GM18951 (cell line): ENCODE results near the gene VPS8.

ENCODE experiments used
- POLR2A ChIP-seq: IDR thresholded peaks from 4 replicates; pipeline ENCODE4 v1.6.1; 2011; ENCODE audit warnings: mild to moderate bottlenecking; ENCODE audit not compliant: insufficient read length, insufficient read depth; ENCODE audit errors: extremely low read depth
- in situ Hi-C: fragments of 300-500 bp; cut with MboI; formaldehyde crosslinking; loops from one replicate; pipeline ENCODE4 v1.12.0; 2022; ENCODE audit warnings: low sequenced_read_pairs, mixed read lengths, inconsistent platforms; ENCODE audit not compliant: unreplicated experiment

Gene VPS8

DNA sequence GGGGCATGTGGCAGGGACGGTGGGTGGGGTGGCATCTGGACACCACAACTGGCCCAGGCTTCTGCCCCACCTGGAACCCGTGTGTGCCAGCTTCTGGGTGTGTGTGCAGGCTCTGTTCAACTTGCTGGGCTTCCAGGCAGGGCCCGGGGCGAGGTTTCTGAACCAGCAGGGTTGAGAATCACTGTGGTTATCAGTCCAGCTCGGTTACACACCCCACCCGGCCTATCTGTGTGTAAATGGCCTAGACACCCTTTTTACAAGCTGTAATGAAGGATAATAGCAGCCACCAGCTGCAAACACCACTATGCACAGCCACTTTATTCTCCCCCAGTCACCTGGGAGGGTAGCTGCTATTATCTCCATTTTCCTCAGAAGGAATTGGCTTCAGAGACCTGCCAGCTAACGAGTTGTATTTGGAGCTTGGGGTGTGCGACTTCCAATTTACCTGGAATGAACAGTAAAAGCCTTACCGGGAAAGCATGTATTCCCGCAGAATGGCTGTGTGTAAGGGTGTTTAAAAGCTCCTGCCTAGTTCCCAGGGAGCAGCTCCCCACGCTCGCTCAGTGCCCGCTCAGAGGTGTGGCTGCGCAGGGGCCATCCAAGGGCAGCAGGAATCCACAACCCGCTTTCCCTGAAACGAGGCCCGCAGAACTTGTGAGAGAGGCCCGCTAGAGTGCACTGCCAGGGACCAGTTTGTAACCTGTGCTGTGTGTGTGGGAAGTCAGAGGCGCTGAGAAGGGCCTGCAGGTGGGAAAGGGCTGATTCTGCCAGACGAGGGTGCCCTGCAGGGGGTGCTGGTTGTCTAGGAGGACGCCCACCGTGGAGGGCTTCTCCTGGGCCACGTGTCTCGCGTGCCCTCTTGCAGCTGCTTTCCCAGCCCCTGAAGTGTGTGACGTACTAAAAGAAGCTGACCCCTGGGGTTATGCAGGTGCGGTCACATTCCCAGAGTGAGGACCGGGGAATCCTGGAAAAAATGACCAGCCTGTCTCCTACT is 257.4 kb downstream of the VPS8 start:
- in situ Hi-C loops: no loop called here
- TF ChIP-seq POLR2A: no peak

DNA sequence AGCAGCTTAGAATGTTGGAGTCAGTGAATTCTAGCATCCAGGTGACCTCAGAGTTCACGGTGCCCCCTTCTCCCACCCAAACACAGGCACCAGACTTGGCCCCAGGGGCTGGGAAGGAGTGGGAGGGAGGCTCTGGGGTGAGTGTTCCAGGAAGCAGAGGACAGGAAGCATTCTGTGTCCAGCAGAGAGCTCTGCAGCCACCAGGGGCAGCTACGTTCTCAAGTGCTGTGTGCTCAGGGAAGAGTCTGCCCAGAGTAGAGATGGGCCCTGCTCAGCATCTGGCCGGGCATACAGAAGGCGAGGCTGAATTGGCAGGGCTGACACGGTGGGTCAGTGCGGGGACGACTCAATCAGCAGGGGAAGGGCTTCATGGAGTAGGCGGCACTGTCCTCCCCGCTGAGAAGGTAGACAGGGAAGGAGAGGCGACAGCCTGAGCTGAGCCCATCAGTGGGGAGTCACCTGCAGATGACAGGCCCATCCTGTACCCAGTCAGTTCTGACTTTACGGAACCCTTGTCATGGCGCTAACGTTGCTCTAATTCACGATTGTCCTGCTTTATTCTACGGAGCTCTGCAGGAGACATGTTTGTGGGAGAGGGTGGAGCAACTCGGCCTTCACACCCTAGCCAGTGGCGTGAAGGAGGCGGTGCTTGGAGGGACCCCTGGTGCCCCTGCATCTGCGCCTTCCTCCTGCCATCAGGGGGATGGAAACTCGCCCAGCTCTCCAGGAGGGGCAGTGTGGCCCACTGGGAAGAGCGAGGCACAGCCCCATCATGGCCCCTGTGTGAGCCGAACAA is 258.7 kb downstream of the VPS8 start:
- no peak for TF ChIP-seq POLR2A
- in situ Hi-C loops: no loop called here

DNA sequence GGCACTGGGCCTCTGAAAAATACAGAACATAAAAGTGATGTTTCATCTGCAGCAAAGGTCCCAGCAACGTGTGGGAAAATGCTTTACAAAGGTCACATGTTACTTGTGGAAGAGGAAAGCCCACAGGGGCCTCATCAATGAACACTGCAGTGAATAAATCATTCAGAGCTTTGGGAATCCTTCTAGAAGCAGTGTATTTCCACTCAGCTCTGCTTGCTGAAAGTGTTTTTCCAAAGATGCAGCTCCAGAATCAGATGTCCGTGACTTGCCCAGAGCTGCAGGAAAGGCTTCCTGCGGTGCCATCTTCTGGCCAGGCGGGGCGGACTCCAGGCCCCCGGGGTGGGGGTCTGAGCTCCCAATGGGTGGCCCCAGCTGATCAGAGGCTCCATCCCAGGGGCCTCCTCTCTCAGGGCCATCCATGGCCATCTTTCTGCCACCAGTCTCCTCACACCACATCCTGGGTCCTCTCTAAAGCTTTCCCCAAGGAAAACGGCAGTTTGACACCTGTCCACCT is 259.4 kb downstream of the VPS8 start:
- TF ChIP-seq POLR2A: no peak
- in situ Hi-C loops: no loop called here

DNA sequence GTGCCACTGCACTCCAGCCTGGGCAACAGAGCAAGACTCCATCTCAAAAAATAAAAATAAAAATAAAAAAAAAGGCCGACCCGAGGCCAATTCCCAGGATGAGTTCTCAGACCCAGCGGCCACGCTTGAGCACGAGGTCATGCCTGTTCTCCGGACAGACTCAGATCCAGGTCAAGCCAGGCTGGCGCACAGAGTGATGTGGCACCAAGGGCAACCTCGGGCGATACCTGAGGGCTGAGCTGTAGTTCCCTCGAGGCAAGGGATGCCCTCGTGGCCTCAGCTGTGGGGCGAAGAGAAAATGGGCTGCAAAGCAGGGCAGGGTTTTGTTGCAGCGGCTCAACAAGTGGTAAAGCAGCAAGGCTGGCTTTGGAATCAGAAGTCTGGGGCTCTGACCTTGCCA is 263.6 kb downstream of the VPS8 start:
- in situ Hi-C loops: no loop called here
- no peak for TF ChIP-seq POLR2A

DNA sequence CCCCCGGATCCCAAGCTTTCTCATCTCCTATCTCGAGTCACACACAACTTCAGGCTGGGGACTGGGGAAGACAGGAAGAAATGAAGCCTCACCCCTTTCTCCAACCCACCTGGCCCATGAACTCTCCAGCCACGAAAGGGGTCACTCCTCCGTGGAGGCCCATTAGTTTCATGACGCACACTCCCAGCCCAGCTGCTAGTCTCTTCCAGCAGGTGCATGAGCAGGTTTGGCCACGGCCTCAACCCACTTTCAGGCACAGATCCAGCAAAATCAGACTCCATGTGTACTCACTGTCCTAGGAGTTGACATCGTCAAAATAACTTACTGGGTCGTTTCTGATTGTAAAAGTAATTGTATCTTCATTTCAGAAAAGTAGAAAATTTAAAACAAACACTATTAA is 264.3 kb downstream of the VPS8 start:
- no peak for TF ChIP-seq POLR2A
- in situ Hi-C loops: no loop called here

DNA sequence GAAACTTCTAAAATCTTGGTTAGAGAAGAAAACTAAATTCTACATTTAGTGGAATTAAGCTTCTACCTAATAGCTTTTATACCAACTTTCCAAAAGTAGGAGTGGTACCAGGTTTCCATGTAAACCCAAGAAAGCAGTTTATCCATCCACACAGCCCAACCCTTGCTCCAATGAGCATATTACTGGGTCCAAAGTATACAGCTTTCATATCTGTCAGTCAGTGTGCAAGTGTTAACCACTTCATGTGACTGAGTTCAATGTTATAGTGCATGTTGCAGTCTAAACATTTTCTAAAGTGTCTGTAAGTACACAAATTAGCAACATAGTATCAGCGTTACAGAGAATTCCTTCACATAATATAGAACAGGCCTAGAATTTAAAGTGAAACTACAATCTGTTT is 267.7 kb downstream of the VPS8 start:
- in situ Hi-C loops: no loop called here

DNA sequence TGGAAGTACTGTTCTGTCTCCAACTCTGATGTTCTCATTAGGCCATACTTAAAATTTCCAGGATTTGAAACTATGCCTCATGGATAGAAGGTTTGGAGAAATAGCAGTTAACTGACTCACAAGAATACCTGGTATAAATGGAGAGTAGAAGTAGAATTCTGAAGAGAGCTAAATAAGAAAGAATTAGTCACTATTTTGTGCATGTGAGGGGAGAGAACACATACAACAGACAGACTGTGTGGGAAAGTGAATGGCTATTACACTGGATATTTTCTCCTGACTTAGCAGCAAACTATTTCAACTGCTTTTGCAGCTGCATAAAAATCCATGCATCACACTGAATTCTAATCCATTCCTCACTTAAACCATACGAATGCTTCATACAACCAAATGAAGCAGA is 269.6 kb downstream of the VPS8 start:
- in situ Hi-C loops: no loop called here
- TF ChIP-seq POLR2A: no peak

More for the DNA sequence above, 267.7 kb downstream of the VPS8 start:
- TF ChIP-seq POLR2A: no peak

DNA sequence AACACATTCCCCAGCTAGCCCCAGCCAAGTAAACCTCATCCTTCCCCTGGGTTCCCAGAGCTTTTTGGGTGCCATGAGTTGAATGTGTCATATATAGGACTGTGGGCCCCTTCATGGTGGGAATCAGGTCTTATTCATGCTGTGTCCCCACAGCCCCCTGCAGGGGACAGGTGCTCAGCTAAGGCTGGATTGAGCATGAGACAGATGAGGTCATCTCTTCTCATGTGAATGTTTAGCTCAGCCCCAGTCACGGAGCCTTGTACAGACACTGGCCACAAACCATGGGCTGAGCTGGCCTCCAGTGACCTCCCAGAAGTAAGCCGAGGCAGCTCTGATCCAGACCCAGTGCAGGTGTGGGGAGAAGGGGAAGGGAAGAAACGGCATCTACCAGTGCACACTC is 270.2 kb downstream of the VPS8 start:
- in situ Hi-C loops: no loop called here

DNA sequence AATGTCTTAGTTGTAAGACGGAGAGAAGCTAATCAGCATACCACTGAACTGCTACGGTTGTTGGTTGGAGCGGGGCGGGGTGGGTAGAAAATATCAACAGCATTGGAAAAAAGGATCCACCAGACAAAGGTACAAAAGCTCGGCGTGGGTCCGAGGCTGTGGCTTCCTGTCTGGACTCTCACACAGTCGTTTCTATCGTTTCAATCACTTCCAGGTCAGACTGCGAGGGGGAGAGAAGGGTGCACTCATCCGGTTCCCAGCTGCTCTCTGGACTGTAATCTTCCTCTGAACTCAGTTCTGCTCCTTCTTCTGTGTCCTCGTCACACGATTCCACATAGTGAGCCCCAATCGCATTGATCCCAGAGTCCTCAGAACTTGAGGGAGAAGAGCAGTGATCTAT is 270.9 kb downstream of the VPS8 start:
- TF ChIP-seq POLR2A: no peak
- in situ Hi-C loops: no loop called here

More for the DNA sequence above, 270.2 kb downstream of the VPS8 start:
- TF ChIP-seq POLR2A: no peak

DNA sequence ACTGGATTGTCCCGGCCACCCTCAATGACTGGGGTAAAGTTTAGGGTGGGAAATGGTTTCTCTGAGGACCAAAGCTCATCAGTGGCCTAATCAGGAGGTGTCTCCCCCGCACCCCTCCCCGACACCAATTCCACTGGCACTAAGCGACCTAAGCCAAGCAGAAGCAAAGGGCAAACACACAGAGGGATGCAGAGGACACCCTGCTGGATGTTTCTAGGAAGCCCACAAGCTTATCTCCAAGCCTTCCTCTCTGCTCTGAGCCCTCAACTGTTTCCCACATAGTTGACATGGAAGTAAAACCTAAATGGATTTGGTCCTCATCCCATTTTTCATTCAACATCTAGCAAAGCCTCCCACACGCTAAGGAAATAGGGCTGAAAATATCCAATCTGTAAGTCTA is 272.4 kb downstream of the VPS8 start:
- TF ChIP-seq POLR2A: no peak
- in situ Hi-C loops: no loop called here

DNA sequence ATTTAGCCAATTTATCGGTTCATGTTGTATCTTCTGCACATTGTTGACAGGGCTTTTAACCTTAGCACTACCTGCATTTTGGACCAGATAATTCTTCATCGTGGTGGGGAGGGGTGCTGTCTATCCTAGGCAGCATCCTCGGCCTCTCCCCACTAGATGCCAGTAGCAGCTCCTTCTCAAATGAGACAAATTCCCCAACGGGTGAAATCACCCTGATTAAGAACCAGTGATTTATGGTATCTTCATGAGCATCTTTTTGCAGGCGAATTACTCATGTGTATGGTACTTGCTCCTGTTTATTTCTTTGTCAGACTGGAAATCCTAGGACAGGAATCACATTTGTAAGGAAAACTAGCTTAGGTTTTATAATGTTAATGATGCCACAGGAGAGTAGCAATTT is 272.9 kb downstream of the VPS8 start:
- TF ChIP-seq POLR2A: no peak

DNA sequence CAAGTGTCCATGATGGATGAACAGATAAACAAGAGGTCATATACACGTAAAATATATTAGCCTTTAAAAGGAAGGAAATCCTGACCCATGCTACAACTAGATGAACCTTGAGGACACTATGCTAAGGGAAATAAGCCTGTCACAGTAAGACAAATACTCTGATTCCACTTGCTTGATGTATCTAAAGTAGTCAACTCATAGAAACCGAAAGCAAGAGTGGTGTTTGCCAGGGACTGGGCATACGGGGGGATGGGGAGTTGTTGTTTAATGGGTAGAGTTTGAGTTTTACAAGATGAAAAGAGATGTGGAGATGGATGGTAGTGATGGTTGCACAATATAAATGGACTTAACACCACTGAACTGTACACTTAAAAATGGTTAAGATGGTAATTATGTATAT is 275.5 kb downstream of the VPS8 start:
- no peak for TF ChIP-seq POLR2A
- in situ Hi-C loops: no loop called here

More for the DNA sequence above, 272.9 kb downstream of the VPS8 start:
- in situ Hi-C loops: no loop called here

DNA sequence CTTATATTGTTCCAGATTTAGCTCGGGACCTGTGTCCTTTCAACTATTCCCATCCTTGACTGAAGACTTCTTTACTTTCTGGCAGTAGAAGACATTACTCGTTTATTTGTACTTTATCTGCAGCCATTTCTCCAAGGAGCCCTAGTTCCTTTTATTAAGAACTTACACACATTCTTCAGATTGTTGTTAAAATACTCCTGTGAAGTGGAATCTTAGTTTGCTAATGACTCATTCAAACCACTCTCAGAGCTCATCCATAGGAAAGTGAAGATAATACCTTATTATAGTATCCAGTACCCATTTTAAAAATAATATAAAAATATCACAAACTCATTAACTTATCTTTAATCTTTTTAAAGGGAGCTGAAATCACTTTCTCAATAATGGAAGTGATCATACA is 277.4 kb downstream of the VPS8 start:
- in situ Hi-C loops: no loop called here
- no peak for TF ChIP-seq POLR2A
